ENCODE data around the gene MRPL38. TPM values are rescaled to one million over a fixed set of nuclear protein-coding genes. Genes with fewer than 3 reads are reported as not detected.
"Not testable (repeated sequence)": the region's sequence is repeated elsewhere in the genome, so short reads cannot be mapped to it uniquely, and the experiment has no call there.

Gene MRPL38
- total and polyA plus RNA-seq, 2 donors, result 18.3 to 61.3 TPM

- Histone ChIP-seq H3K36me3 (ENCODE audit: insufficient read depth) (no peaks in the 10 kb centered on the region), H3K4me1 (ENCODE audit: insufficient read depth) (no peaks in the 10 kb centered on the region), H3K4me3 (ENCODE audit: low read depth, low read length) (no peak overlapping the region), H3K27ac (ENCODE audit: low read depth) (peak overlapping the region; percentile 73)
- 27% methylated on average over 13 of the region's 13 CpGs for WGBS
- DNase-seq (ENCODE audit: extremely low spot score), result no peak
These were observed 32.0 kb downstream of the MRPL38 start for GRCh38 chr17:75872434-75873351.

GRCh38 chr17:75870228-75870627 lies 34.5 kb downstream of the MRPL38 start:
- WGBS, result 47% methylated on average over 10 of the region's 10 CpGs
- not testable (repeated sequence) for DNase-seq (ENCODE audit: extremely low spot score); H3K4me3 ChIP-seq (ENCODE audit: low read depth, low read length); H3K36me3 ChIP-seq (ENCODE audit: insufficient read depth); H3K4me1 ChIP-seq (ENCODE audit: insufficient read depth); H3K27ac ChIP-seq (ENCODE audit: low read depth)

GRCh38 chr17:75869282-75870141 lies 35.2 kb downstream of the MRPL38 start:
- WGBS, result 23% methylated on average over 23 of the region's 23 CpGs
- no peaks in the 10 kb centered on the region for H3K36me3 ChIP-seq (ENCODE audit: insufficient read depth)
- H3K4me1 ChIP-seq (ENCODE audit: insufficient read depth), result no peaks in the 10 kb centered on the region
- DNase-seq (ENCODE audit: extremely low spot score), result no peak
- H3K4me3 ChIP-seq (ENCODE audit: low read depth, low read length), result no peak overlapping the region
- peak overlapping the region; percentile 67 for H3K27ac ChIP-seq (ENCODE audit: low read depth)

- 76% methylated on average over 12 of the region's 12 CpGs for WGBS
- not testable (repeated sequence) for H3K36me3 ChIP-seq (ENCODE audit: insufficient read depth); H3K4me3 ChIP-seq (ENCODE audit: low read depth, low read length); H3K4me1 ChIP-seq (ENCODE audit: insufficient read depth); DNase-seq (ENCODE audit: extremely low spot score)
- peak overlapping the region; percentile 67 for H3K27ac ChIP-seq (ENCODE audit: low read depth)
These were observed 35.9 kb downstream of the MRPL38 start for GRCh38 chr17:75868730-75869281.

GRCh38 chr17:75865404-75866188 lies 39.1 kb downstream of the MRPL38 start:
- not testable (repeated sequence) for DNase-seq (ENCODE audit: extremely low spot score); H3K4me1 ChIP-seq (ENCODE audit: insufficient read depth); H3K4me3 ChIP-seq (ENCODE audit: low read depth, low read length); H3K36me3 ChIP-seq (ENCODE audit: insufficient read depth); H3K27ac ChIP-seq (ENCODE audit: low read depth)
- 74% methylated on average over 17 of the region's 17 CpGs for WGBS

GRCh38 chr17:75864887-75865286 lies 39.8 kb downstream of the MRPL38 start:
- H3K36me3 ChIP-seq (ENCODE audit: insufficient read depth); DNase-seq (ENCODE audit: extremely low spot score); H3K4me1 ChIP-seq (ENCODE audit: insufficient read depth); H3K4me3 ChIP-seq (ENCODE audit: low read depth, low read length): not testable (repeated sequence)
- WGBS, result 69% methylated on average over 4 of the region's 4 CpGs
- H3K27ac ChIP-seq (ENCODE audit: low read depth), result peak overlapping the region; percentile 46

- 10% methylated on average over 8 of the region's 8 CpGs for WGBS
- peak; percentile 83 for DNase-seq (ENCODE audit: extremely low spot score)
- H3K4me3 ChIP-seq (ENCODE audit: low read depth, low read length), result no peak overlapping the region
- no peaks in the 10 kb centered on the region for H3K4me1 ChIP-seq (ENCODE audit: insufficient read depth)
- no peaks in the 10 kb centered on the region for H3K36me3 ChIP-seq (ENCODE audit: insufficient read depth)
- peak overlapping the region; percentile 46 for H3K27ac ChIP-seq (ENCODE audit: low read depth)
These were observed 40.2 kb downstream of the MRPL38 start for GRCh38 chr17:75864448-75864871.

GRCh38 chr17:75861927-75862317 lies 42.8 kb downstream of the MRPL38 start:
- WGBS, result 68% methylated on average over 9 of the region's 9 CpGs
- Histone ChIP-seq H3K27ac (ENCODE audit: low read depth) (no peak overlapping the region), H3K36me3 (ENCODE audit: insufficient read depth) (no peaks in the 10 kb centered on the region), H3K4me3 (ENCODE audit: low read depth, low read length) (no peak overlapping the region), H3K4me1 (ENCODE audit: insufficient read depth) (no peaks in the 10 kb centered on the region)
- DNase-seq (ENCODE audit: extremely low spot score), result no peak

GRCh38 chr17:75859358-75859757 lies 45.3 kb downstream of the MRPL38 start:
- H3K36me3 ChIP-seq (ENCODE audit: insufficient read depth); DNase-seq (ENCODE audit: extremely low spot score); H3K27ac ChIP-seq (ENCODE audit: low read depth); H3K4me3 ChIP-seq (ENCODE audit: low read depth, low read length); H3K4me1 ChIP-seq (ENCODE audit: insufficient read depth): not testable (repeated sequence)
- 91% methylated on average over 10 of the region's 10 CpGs for WGBS

GRCh38 chr17:75856062-75856756 lies 48.5 kb downstream of the MRPL38 start:
- 1% methylated on average over 23 of the region's 24 CpGs for WGBS
- no peak for DNase-seq (ENCODE audit: extremely low spot score)
- Histone ChIP-seq H3K4me3 (ENCODE audit: low read depth, low read length) (peak overlapping the region; percentile 63), H3K4me1 (ENCODE audit: insufficient read depth) (no peaks in the 10 kb centered on the region), H3K36me3 (ENCODE audit: insufficient read depth) (peaks cover under 1% of the 10 kb centered on the region), H3K27ac (ENCODE audit: low read depth) (peak overlapping the region; percentile 92)

GRCh38 chr17:75855310-75856061 lies 49.2 kb downstream of the MRPL38 start, which contains the start of gene WBP2:
WBP2 (minus strand) TSS chr17:75855335; CDS start chr17:75855297, 38 bp downstream.
- DNase-seq (ENCODE audit: extremely low spot score), result peak; percentile 100
- WGBS, result under 1% methylated on average over 58 of the region's 58 CpGs
- peak within 1 kb of the TSS; percentile 77 for H3K4me3 ChIP-seq (ENCODE audit: low read depth, low read length)
- no peaks in the 10 kb centered on the region for H3K4me1 ChIP-seq (ENCODE audit: insufficient read depth)
- peaks cover 5% of the 10 kb centered on the region for H3K36me3 ChIP-seq (ENCODE audit: insufficient read depth)
- H3K27ac ChIP-seq (ENCODE audit: low read depth), result peak within 1 kb of the TSS; percentile 92

GRCh38 chr17:75854881-75855309 lies 49.8 kb downstream of the MRPL38 start:
- DNase-seq (ENCODE audit: extremely low spot score), result no peak
- Histone ChIP-seq H3K4me1 (ENCODE audit: insufficient read depth) (no peaks in the 10 kb centered on the region), H3K27ac (ENCODE audit: low read depth) (peak overlapping the region; percentile 84), H3K4me3 (ENCODE audit: low read depth, low read length) (peak overlapping the region; percentile 77), H3K36me3 (ENCODE audit: insufficient read depth) (peaks cover 5% of the 10 kb centered on the region)
- under 1% methylated on average over 19 of the region's 19 CpGs for WGBS

Measured in urinary bladder (tissue), 4 donors.